Astrocyte (in vitro differentiated cells and primary cell): Measurements from ENCODE around the gene NRG2.

Experiments used
- CTCF ChIP-seq: IDR thresholded peaks from 2 replicates; pipeline ENCODE4 v1.5.1; 2011; ENCODE audit warnings: low read depth, mild to moderate bottlenecking, inconsistent platforms, low read length, moderate library complexity; ENCODE audit not compliant: insufficient read depth
- EZH2 ChIP-seq: IDR thresholded peaks from 2 replicates; pipeline ENCODE4 v1.6.1; 2012; ENCODE audit warnings: mild to moderate bottlenecking, low read length, inconsistent platforms; ENCODE audit not compliant: insufficient read depth

DNA sequence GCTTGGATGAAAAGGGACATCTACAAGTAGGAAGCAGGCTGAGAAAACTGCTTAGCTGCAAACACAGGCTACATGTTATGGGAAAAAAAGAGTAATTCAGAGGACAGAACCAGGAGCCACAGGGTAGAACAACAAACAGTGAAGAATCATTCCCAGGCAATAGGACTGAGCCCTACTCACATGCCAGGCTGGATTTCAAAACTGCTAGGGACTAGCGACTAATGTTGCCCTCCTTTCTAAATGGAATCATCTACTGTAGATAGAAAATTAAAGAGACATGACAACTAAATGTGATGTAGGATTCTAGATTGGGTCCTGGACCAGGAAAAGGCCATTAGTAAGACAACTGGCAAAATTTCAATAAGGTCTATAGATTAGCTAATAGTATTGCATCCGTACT lies 15.3 kb downstream of the NRG2 start:
- TF ChIP-seq CTCF (no peak), EZH2 (no peak)
